Progenitor cell of endocrine pancreas (in vitro differentiated cells): ENCODE results near the gene TMEM72. TPM values are rescaled to one million over a fixed set of nuclear protein-coding genes. Genes with fewer than 3 reads are reported as not detected.
A peak's percentile ranks its signal among the peaks of the same experiment; 100 is the strongest.

Experiments
- DNase-seq: peaks from one replicate; pipeline ENCODE4 v3.0.0; 2021; ENCODE audit warnings: low spot score; ENCODE audit not compliant: unreplicated experiment
- H3K27ac Mint-ChIP-seq: 2 replicates; pipeline ENCODE4 v1.8.0; 2021; ENCODE audit warnings: mild to moderate bottlenecking, moderate library complexity, mixed read lengths
- H3K27me3 Mint-ChIP-seq: 2 replicates; pipeline ENCODE4 v1.8.0; 2021; ENCODE audit warnings: mixed read lengths
- H3K36me3 Mint-ChIP-seq: 2 replicates; pipeline ENCODE4 v1.8.0; 2022; ENCODE audit warnings: mixed read lengths; ENCODE audit not compliant: insufficient read depth
- H3K4me1 Mint-ChIP-seq: 2 replicates; pipeline ENCODE4 v1.8.0; 2021; ENCODE audit warnings: low read depth, mixed read lengths
- H3K4me3 Mint-ChIP-seq: 2 replicates; pipeline ENCODE4 v1.8.0; 2021; ENCODE audit warnings: low read depth, mild to moderate bottlenecking, moderate library complexity, mixed read lengths
- H3K9me3 Mint-ChIP-seq: 2 replicates; pipeline ENCODE4 v1.8.0; 2021; ENCODE audit warnings: low read depth, mixed read lengths
- total RNA-seq: library from RNA; stranded (reverse); gene quantifications from 2 replicates; pipeline ENCODE4 v1.2.1, GENCODE V29; 2021
- TF ChIP-seq, protein P1 (sequence below): fragments of 200-600 bp; sonication (generic); IDR thresholded peaks from one replicate; pipeline ENCODE4 v1.5.0; 2021; ENCODE audit warnings: antibody characterized with exemption, mild to moderate bottlenecking; ENCODE audit not compliant: unreplicated experiment

Gene TMEM72
- total RNA-seq, 1 donor from 2014 or later: 0.93 TPM

DNA sequence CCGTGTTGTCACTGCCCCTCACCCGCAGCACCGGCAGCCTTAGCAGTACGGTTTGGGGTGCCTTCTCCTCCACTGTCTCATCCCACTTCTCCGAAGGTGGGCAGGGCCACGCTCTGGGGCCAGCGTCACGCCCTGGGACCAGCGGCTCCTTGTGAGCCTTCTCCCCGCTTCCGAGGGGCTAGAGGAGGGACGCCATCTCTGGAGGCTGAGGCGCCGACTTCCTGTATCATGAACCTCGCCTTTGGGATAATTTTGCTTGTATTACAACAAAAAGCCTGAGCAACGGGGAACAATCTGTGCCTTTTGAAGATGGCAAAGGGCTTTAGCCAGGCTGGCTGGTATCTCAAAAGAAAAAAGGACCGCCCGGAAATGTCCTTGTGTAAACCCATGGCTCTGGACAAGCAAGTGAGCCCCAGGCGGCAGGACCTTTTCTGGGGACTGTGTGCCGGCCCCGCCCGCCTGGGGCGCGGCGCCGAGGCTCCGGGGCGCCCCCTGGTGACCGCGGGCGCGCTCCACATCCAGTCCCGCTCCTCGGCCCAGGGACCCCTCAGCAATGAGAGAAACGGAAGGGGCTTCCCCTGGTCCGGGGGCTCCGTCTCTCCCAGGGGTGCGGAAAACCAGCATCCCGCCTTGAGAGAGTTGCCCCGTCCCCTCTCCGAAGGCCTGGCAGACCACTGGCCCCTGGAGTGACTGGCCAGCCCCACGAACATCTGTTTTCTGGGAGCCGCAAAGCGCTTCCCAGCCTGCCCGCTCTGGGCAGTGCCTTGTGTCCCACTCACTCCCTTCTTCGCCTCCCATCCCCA is 63.7 kb downstream of the TMEM72 start:
- TF ChIP-seq, protein P1, sequence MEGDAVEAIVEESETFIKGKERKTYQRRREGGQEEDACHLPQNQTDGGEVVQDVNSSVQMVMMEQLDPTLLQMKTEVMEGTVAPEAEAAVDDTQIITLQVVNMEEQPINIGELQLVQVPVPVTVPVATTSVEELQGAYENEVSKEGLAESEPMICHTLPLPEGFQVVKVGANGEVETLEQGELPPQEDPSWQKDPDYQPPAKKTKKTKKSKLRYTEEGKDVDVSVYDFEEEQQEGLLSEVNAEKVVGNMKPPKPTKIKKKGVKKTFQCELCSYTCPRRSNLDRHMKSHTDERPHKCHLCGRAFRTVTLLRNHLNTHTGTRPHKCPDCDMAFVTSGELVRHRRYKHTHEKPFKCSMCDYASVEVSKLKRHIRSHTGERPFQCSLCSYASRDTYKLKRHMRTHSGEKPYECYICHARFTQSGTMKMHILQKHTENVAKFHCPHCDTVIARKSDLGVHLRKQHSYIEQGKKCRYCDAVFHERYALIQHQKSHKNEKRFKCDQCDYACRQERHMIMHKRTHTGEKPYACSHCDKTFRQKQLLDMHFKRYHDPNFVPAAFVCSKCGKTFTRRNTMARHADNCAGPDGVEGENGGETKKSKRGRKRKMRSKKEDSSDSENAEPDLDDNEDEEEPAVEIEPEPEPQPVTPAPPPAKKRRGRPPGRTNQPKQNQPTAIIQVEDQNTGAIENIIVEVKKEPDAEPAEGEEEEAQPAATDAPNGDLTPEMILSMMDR: peak; percentile 98
- Mint-ChIP-seq H3K27ac (no peak overlapping the region), H3K9me3 (no peaks in the 10 kb centered on the region), H3K27me3 (no peaks in the 10 kb centered on the region), H3K4me3 (peak overlapping the region; percentile 59), H3K36me3 (peaks cover 3% of the 10 kb centered on the region), H3K4me1 (peaks cover 40% of the 10 kb centered on the region)
- peak; percentile 56 for DNase-seq

DNA sequence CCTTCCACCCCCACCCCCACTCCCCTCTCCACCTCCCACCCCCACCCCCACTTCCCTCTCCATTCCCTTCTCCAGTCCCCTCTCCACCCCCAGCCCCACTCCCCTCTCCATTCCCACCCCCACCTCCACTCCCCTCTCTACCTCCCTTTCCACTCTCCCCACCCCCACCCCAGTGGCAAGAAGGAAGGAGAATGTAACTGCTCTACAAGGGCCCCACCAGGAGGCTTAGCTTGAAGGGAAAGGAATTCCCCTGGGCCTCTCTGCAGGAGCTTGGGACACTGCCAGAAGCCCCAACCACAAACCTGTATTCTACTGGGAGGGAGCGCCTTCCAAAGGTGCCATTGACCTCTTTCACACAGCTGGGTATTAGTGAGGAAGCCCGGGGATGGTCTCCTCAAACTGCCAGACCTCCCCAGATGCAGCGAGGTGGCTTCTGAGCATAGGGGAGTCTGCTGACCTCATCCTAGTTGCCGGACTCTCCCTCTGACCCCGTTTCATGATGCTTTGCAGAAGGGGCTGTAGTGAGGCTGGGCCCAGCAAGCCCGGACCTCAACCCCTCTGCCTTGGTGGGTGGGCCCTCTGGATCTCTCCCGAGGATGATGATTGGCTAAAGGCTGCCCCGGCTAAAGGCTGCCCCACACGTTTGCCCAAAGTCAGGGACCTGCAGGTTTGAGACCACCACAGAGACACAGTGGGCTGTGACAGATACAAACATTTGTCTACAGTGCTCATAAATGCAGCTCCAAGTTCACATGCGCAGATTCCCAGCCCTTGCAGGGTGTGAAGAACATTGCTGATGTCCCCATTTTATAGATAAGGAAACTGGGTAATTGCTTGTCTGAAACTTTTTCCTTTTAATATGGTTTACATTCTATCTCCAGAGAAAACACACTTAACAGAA is 64.5 kb downstream of the TMEM72 start:
- TF ChIP-seq, protein P1: no peak
- no peaks in the 10 kb centered on the region for H3K9me3 Mint-ChIP-seq
- peak overlapping the region; percentile 29 for H3K4me3 Mint-ChIP-seq
- DNase-seq: no peak
- peaks cover 1% of the 10 kb centered on the region for H3K36me3 Mint-ChIP-seq
- H3K4me1 Mint-ChIP-seq: peaks cover 47% of the 10 kb centered on the region
- H3K27me3 Mint-ChIP-seq: no peaks in the 10 kb centered on the region
- H3K27ac Mint-ChIP-seq: no peak overlapping the region

DNA sequence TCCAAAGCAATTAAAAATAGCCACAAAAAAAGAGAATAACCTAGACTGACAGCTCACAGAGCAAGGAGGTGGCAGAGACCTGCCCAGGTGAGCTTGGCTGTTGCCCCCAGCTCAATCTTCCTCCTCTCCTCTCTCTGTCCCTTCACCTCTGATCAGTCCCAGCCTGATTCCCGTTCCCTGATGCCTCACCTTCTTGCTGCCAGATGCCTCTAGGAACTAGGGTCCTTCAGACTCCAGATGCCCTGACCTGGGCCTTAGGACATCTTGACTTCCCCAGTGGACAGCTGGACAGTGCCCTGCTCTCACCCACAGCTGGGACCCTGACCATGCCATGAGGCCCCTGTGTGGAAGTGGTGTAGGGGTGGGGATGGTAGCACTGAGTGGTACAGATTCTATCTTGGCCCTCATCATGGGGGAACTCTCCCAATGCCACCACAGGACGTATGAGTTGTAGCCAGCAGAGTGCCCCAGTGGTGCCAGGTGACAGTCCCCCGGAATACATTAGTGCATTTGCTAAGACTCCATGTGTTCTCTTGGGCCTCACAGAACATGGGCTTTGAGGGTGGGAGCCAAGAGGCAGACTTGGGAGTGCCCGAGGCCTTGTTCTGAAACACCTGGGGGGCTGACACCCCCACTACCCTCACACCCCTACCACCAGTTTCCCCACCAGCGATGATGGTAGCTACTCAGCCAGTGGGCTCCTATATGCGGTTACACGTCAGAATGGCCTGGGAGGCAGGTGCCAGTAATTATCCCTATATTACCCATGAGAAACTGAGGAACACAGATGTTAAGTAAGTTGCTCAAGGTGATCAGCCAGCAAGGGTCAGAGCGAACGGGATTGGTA is 65.4 kb downstream of the TMEM72 start:
- no peak overlapping the region for H3K27ac Mint-ChIP-seq
- H3K4me3 Mint-ChIP-seq: peak overlapping the region; percentile 58
- DNase-seq: no peak
- TF ChIP-seq, protein P1: no peak
- H3K36me3 Mint-ChIP-seq: peaks cover 1% of the 10 kb centered on the region
- peaks cover 56% of the 10 kb centered on the region for H3K4me1 Mint-ChIP-seq
- no peaks in the 10 kb centered on the region for H3K9me3 Mint-ChIP-seq
- H3K27me3 Mint-ChIP-seq: no peaks in the 10 kb centered on the region

DNA sequence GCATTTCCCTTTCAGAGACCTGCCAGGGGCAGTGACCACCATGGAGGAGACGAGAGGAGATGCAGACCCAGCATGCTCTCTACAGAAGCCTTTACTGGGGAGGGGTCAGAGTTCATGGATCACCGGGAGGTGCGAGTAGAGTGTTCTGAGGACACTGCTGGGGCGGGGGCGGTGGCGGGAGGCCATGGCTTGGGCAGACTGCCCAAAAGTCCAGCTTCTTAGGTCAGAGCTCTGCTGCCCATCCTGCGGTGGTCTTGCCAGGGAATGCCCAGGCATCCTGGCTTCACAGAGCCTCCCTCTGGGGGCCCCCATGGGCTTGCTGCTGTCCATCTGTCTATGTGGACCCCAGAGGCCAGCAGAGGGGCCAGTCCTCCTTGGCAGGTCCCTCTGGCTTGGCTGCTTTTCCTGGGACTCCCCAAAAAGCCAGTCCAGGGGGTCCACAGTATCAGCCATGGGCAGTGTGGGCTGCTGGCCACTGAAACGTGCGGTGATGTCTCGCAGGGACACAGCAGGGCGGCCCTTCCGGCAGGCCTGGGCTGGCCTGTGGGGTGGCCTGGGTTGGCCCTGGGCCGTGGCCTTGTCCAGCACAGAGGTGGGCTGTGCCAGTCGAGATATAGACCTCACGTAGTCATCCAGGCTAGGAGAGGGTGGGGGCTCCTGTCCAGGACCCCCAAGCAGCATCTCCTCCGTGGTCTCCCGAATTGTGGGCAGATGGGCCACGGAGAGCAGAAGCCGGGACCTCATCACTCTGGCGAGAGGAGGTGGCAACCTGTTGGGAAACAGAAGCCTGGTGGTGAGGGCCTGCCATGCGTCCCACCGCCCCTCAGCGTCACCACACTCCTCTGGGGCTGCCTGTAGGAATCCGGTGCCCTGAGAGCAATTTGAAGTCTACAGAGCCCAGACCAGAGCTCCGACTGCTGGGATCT is 66.4 kb downstream of the TMEM72 start:
- Mint-ChIP-seq H3K27me3 (no peaks in the 10 kb centered on the region), H3K9me3 (no peaks in the 10 kb centered on the region), H3K27ac (peak overlapping the region; percentile 81), H3K4me1 (peaks cover 59% of the 10 kb centered on the region), H3K4me3 (peak overlapping the region; percentile 76), H3K36me3 (no peaks in the 10 kb centered on the region)
- TF ChIP-seq, protein P1: no peak
- no peak for DNase-seq
